Measurements from ENCODE around the gene PDIA3.
"Not testable (repeated sequence)": the region's sequence is repeated elsewhere in the genome, so short reads cannot be mapped to it uniquely, and the experiment has no call there.

The PDIA3 gene

DNA sequence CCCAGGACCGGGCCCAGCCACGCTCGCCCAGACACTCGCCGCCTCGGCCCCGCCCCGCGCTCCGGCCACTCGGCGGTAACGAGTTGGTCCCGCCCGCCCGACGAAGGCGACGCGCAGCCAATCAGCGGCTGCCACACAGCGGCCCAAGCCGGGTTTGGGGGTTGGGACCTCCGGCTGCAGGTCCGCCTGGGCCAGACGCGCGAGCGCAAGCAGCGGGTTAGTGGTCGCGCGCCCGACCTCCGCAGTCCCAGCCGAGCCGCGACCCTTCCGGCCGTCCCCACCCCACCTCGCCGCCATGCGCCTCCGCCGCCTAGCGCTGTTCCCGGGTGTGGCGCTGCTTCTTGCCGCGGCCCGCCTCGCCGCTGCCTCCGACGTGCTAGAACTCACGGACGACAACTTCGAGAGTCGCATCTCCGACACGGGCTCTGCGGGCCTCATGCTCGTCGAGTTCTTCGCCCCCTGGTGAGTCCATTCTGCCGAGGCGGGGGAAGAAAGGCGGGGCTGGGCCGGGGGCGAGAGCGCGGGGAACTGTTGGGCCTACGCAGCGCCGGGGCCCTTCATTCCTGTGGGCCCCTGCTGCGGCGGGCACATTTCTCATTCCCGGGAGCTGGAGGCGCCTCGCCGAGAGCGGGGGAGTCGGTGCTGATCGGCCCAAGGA, at the start of gene PDIA3:
PDIA3 (plus strand) TSS at position 194 of the 658 bp plus-strand sequence; CDS start at position 296, 102 bp downstream.
- DNase-seq (ENCODE audit: insufficient read length, low spot score), result peak; percentile 71
- FAIRE-seq, result peak; percentile 74

DNA sequence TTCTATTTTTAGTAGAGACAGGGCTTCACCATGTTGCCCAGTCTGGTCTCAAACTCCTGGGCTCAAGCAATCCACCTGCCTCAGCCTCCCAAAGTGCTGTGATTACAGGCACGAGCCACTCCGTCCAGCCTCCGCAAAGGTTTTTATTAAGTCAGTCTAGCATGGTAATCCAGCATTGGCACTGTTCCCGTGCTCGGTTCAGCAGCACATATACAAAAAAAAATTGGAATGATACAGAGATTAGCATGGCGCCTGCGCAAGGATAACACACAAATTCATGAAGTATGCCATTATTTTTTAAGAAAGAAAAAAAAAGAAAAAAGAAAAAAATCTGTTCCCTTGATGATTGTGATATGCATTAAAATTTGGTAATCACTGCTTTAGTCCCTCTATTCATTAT, 44.1 kb upstream of the PDIA3 start:
- no peak for FAIRE-seq
- DNase-seq (ENCODE audit: insufficient read length, low spot score), result no peak

DNA sequence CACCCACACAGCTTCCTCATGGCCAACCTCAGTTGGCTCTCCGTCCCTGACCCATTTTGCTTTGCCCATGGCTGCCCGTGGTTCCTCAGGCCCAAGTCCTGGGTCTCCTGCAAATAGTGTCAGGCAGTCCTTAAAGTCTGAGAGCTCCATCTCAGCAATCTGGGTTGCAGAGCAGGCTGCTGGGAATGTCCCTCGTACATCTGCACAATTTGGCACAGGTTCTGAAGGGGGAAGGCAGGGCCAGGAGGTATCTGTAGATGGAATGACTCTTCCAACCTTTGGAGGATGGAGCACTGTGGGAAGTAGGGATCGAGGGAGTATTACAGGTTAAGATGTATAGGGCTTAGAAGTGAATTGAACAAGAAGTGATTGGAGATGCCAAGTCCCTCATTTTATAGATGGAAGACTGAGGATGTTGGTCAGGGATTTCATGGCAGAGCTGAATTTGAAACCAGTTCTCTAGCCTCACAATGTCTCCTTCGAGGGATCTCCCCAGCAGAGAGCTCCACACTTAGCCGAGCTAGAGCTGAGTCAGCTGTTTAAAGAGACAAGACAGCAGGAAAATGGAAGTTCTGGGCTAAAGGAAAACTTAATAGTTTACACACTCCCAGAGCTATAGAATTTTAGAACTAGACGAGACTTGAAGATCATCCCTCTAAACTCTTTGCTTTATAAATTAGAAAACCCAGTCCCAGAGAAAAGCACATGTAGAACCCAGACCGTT, 43.4 kb upstream of the PDIA3 start:
- FAIRE-seq (no peak), DNase-seq (ENCODE audit: insufficient read length, low spot score) (no peak)

DNA sequence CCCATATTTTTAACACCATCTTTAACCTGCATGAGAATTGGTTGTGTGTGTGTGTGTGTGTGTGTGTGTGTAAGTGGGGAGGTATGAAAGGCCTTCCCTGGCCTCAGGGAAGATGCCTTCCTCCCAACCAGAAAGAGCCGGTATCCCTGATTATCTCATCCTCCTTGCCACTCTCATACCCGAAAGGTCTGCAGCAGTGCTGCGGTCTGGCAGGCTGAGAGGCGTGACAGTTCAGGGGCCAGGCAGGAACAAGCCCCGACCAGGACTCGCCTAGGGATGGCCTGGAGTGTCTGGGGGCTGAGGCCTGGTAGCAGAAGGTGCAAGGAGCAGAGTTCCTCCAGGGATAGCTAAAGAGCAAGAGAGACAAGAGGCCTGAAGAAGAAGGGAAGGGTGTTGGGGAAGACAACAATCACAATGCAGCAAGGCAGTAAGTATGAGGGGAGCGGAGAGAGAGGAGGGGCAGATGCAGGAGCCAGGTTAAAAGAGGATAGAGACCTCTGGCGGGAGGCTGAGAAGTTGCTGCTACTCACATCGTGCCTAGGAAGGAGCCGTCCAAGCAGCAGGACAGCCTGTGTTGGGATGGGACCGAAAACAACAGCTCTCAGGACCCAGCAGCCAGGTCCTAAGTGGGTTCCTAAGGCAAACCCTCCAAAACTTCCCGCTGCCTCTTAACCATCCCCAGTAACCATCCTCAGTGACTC, 35.7 kb upstream of the PDIA3 start:
- not testable (repeated sequence) for FAIRE-seq; DNase-seq (ENCODE audit: insufficient read length, low spot score)

DNA sequence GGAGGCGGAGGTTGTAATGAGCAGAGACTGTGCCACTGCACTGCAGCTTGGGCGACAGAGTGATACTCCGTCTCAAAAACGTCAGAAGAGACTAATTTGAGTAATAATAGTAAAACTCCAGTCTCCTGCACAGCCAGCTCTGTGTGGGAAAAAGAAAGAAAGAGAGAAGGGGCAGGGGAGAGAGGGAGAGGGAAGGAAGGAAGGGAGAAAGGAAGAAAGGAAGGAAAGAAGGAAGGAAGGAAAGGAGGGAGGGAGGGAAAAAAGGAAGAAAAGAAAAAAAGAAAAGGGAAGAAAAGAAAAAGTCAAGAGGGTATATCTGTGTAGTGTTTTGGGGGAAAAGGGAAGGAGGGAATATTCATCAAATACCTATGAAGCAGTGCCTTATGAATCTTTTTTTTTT, 23.1 kb upstream of the PDIA3 start:
- DNase-seq (ENCODE audit: insufficient read length, low spot score) (no peak), FAIRE-seq (no peak)

DNA sequence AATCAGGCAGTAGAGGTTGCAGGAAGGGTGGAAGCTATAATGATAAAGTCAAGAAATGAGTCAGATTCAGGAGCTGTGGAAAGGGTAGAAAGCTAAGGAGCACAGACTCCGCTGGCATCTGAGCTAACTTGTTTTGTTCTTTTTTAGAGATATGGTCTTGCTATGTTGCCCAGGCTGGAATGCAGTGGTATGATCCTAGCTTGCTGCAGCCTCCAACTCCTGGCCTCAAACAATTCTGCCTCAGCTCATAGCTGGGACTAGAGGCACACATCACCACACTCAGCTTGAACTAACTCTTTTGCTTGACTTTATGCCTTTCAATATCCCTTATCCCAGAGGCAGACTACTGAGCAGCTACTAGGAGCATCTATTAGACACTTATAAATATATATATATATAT, 19.9 kb upstream of the PDIA3 start:
- DNase-seq (ENCODE audit: insufficient read length, low spot score); FAIRE-seq: not testable (repeated sequence)

DNA sequence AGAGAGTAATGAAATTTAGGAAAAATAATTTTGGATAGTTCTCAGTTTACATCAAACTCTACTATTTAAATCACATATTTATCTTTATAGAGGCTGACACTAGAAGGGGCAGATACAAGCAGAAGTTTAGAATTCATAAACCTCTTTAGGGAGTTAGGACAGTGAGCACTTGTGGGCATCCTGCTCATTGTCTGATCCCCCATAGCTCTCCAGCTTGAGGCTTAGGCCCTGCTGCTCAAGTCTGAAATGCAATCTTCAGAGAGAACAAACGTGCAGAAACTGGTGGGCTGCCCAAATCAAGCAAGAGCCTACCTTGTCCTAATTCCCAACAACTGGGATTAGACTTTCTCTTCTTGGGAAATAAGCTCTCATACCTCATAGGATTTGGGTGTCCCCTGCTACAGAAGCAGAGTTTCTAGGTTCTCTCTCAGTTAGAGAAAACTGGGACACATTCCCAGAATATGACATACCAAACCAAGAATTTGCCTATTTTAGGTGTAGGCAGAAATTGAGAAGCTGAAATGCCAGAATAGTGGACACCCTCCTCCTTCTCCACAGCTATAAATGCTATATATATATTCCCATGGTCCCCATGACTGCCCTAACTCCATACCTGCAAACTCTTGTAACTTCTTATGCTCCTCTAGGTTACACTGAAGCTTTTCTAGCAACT, 18.0 kb upstream of the PDIA3 start:
- DNase-seq (ENCODE audit: insufficient read length, low spot score); FAIRE-seq: not testable (repeated sequence)

DNA sequence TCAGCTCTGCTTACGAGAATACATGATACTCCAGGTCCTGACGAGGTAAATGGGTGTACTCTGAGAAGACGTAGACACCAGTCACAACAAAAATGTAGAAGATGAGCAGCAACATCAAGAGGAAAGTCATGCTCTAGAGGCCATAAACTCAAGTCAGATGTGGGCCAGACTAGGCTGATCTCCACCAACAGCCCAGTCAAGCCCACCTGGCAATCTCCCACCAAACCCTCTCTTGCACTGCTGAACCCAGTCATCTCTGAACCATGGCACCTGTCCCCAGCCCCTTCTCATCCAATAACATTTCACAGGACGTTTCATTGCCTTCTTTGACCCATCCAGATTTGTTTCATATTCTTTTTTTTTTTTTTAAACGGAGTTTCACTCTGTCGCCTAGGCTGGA, 10.8 kb upstream of the PDIA3 start:
- FAIRE-seq, result no peak

DNA sequence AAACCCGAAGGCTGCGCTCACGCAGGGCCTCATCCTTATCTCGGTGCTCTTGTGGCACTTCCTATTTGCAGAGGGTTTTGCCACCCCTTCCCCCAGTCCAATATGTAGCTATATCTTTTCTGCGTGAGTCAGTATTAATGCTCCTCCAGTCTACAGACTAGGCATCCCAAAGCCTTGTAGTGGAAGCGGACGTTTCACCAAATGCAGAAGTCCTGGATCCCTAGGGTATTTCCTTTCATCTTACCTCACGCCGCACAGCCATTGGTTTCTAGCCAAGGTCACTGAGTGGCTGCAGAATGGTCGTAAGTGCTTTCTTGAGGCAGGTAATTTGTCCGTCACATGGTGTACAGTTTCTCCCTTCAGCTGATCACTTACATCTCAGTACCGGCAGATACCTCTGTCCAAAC, 668 bp downstream of the PDIA3 start:
- peak; percentile 89 for FAIRE-seq
- not testable (repeated sequence) for DNase-seq (ENCODE audit: insufficient read length, low spot score)

More for the DNA sequence above, 10.8 kb upstream of the PDIA3 start:
- DNase-seq (ENCODE audit: insufficient read length, low spot score), result no peak

DNA sequence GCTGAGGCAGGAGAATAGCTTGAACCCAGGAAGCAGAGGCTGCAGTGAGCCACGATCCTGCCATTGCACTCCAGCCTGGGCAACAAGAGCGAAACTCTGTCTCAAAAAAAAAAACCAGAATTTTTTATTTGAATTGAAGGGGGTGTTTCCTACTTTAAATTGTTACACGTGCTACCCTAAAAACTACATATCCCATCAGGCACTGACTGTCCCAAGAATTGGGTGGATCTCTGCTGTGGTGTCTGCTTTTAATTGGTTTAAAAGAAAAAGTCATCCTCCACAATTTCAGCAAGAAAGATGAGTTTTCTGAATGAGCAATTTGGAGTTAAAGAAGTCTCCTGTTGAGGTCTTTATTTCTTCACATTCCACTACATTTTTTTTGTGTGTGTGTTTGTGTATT, 2.1 kb downstream of the PDIA3 start:
- FAIRE-seq (no peak), DNase-seq (ENCODE audit: insufficient read length, low spot score) (no peak)

DNA sequence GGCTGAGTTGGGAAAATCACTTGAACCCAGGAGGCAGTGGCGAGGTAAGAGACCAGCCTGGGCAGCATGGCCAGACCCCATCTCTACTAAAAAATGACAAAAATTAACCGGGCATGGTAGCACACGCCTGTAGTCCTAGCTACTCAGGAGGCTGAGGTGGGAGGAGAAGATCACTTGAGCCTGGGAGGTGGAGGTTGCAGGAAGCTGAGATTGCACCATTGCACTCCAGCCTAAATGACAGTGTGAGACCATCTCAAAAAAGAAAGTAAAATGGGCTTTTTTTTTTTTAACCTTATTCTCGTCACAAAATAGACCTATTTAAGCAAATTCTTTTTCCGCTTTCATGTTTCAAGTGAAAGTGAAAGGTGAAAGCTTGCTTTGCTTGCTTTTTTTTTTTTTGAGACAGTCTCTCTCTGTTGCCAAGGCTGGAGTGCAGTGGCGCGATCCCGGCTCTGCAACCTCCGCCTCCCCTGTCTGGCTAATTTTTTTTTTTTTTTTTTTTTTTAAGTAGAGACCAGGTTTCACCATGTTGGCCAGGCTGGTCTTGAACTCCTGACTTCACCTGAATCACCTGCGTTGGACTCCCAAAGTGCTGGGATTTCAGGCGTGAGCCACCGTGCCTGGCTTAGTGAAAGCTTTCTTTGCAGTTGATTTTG, 3.6 kb downstream of the PDIA3 start:
- peak; percentile 27 for DNase-seq (ENCODE audit: insufficient read length, low spot score)
- FAIRE-seq, result peak; percentile 93

DNA sequence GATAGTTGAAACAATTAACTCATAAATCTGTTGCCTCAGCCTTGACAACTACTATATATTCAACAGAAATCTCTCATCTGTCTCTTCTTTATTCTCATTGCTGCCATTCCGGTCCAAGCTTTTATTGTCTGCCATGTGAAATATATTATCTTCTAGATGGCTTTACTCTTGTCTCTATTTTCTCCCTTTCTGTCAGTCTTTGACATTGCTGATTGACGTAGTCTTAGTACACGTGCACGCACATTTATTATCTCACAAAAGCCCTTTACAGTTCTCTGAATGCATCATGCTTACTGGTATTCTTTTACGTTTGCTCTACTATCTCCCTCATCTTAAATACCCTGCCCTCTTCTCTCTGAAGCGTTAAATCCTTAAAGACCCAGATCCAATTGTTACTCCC, 5.6 kb downstream of the PDIA3 start:
- DNase-seq (ENCODE audit: insufficient read length, low spot score) (no peak), FAIRE-seq (no peak)

DNA sequence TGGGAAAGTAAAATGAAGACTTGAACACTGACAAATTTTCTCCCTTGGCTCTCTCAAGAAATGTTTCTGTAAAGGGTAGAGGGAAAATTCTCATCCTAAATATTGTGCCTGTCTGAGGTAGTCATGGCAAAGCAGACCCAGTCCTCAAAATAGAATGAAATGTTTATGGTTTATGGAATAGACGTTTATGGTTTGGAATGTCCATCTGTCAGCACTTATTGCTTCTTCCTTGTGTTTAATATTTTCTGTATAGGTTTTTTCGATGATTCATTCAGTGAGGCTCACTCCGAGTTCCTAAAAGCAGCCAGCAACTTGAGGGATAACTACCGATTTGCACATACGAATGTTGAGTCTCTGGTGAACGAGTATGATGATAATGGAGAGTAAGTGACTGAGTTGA, 16.6 kb downstream of the PDIA3 start:
- DNase-seq (ENCODE audit: insufficient read length, low spot score) (no peak), FAIRE-seq (peak; percentile 31)

DNA sequence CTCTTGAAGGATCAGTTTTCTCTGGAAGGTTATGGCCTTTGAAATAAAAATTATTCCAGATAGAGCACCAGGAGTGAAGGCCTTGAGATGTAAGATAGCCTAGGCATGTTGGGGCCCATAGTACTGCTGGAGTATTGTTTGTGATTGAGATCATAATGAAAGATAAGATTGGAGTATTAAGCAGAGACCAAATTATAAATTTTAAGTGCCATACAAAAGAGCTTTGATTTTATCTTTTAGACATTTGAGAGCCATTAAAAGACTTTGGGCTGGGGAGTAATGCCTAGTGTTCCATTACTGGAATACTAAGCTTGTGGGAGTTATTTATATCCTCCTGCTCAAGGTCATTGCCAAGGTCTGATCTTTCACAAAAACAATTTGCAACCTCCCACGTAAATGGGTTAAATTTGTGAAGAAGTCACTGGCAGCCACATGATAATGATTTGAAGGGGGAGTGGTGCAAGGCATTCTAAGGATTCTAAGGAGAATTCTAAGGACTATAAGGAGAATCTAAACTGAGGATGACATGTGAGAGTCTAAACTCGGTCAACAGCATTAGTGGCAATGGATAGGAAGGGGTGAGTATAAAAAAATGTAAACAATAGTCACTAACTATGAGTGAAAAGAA, 17.7 kb downstream of the PDIA3 start:
- no peak for FAIRE-seq

DNA sequence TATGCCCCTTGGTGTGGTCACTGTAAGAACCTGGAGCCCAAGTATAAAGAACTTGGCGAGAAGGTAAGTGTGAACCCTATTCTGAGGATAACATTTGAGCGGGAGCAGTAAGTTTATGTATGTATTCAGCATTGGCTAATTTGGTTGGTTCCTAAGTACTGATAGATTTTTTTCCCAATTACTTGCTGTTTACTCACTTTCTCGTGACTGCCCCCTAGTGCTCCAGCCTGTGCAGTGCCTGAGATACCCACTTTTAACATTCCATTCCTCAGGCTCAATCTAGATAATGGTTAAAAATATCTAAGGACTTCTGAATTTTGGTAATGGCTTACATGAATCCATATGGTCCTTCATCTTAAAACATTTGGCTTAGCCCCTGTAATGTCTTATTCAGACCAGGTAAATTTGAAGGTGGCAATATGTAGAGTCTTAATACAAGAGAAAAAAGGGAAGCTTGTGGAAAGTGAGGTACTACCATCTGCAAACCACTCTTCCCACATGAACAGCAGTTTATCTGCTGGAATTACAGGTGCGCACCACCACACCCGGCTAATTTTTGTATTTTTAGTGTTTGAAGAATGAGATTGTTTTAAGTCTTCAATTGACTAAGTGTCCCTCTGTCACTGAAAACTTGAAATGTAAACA, 23.5 kb downstream of the PDIA3 start:
- DNase-seq (ENCODE audit: insufficient read length, low spot score) (peak; percentile 37), FAIRE-seq (no peak)

More for the DNA sequence above, 17.7 kb downstream of the PDIA3 start:
- DNase-seq (ENCODE audit: insufficient read length, low spot score), result no peak

DNA sequence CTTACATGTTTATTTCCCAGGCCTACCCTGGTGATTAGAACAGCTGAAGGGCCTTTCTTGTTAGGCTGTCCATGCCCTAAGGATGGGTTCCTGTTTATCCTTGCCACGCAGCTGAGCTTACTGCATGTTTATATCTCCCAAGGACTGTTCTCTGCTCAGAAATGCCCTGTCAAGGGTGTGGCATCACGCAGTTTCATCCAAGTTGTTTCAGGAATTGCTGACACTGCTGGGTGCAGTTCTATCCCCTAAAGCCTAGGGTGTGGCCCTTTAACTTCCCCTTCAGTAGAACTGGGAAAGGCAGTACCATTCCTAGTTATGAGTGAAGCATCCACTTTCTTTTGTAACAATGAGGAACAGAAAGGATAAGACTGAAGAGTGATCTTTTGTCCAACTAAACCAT, 25.6 kb downstream of the PDIA3 start:
- FAIRE-seq, result no peak

DNA sequence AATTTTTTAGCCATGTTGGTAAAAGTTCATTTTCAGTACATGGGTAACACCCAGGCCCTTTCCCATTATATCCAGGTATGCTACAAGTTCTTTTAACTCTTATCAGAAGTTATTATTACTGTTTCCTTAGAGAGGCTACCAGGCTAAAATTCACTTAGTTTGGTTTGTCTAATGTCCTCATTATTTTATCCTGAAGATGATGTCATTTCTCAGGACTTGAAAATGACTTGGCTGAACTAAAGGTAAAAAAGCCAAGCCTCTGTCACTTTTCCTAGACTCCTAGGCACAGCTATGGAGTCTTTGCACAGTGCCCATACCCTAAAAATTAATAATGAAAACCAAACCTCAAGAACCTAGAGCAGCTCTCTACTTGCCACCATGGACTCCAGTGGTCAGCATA, 26.4 kb downstream of the PDIA3 start:
- DNase-seq (ENCODE audit: insufficient read length, low spot score) (no peak), FAIRE-seq (no peak)

More for the DNA sequence above, 25.6 kb downstream of the PDIA3 start:
- DNase-seq (ENCODE audit: insufficient read length, low spot score), result no peak

DNA sequence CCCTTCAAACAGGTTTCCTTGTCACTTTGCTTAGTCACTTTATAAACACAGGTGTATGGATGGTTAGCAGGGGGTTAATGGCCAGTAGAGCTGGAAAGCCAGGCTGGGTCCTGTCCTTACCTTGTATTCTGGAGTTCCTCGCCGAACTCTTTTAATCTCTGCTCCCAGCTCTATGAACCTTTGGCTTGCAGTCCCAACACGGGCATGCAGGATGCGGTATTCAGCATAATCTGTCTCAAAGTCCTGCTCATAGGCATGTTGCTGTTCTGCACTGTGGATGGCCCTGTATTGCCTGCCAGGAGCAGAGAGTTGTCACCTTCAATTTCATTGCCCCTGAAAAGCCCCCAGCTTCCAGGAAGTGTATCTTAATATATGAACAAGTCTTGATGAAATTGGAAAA, 27.8 kb downstream of the PDIA3 start:
- FAIRE-seq, result no peak
- DNase-seq (ENCODE audit: insufficient read length, low spot score), result no peak

DNA sequence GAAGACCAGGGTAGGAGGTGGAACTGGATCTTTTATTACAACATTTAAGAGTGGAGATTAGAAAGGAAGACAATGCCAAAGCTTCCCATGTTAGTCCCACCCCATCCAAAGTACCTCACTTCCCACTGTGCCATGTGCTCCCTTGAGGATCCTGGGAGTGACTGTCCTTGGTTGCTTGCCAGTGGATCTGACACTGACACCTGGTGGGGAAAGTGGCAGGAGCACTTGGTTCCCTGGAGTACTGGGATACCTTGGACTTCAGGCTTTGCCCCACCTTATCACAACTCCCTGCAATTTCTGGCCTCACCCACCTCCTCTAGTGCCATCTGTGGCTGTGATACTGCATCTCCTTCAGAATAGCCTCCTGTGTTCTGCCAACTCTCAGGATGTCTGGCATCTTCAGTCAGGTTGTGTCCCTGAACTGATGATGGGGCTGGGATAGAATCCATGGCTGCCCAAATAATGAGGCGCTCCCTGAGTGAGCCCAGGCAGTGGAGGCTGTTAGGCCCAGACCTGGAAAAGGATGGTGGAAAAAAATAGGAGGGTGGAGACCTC, 29.2 kb downstream of the PDIA3 start:
- DNase-seq (ENCODE audit: insufficient read length, low spot score), result no peak
- FAIRE-seq, result no peak

All from GM19239 (cell line).